Retina (tissue), 1 donor: ENCODE data around the gene FRMD4B.
"Not testable (repeated sequence)": the region's sequence is repeated elsewhere in the genome, so short reads cannot be mapped to it uniquely, and the experiment has no call there.

ENCODE experiments used
- DNase-seq: peaks from one replicate; pipeline ENCODE4 v3.0.0-alpha.2; 2016

The FRMD4B gene

GRCh38 chr3:69359339-69359893, 26.5 kb downstream of the FRMD4B start:
- DNase-seq = no peak

DNA sequence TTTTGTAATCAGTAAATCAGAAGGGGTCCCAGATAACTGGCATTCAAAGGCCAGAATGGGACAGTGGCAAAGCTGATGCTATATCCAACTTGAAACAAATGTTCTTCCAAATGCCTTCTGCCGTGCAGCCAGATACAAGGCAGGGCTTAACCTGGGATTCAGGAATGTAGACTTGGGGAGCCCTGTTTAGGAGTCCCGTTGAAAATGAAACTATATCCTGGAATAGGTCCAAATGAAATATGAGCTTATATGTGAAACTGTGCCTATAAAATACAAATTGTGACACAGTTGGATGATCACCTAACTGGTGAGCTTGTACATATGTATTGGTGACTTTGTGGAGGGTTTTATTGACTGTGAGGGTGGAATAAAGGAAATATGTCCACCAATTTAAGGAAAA, 28.7 kb downstream of the FRMD4B start:
- no peak for DNase-seq

DNA sequence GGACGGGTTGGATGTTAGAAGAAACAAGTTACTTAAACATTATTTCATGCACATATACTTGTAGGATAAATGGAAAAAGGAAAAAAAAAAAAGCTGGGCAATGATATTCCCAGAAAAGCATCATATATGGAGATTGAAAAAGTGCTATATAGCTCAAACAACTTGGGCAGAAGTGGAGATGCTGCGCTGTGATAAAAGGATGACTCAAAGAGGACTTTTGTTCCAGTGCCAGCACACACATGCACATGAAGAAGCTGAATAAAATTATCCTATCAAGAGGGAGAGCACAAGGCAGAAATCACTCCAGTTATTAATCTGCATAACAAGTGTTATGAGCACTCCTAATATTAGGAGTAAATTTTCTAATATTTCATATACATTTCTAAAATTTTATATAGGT, 30.9 kb downstream of the FRMD4B start:
- DNase-seq = no peak

DNA sequence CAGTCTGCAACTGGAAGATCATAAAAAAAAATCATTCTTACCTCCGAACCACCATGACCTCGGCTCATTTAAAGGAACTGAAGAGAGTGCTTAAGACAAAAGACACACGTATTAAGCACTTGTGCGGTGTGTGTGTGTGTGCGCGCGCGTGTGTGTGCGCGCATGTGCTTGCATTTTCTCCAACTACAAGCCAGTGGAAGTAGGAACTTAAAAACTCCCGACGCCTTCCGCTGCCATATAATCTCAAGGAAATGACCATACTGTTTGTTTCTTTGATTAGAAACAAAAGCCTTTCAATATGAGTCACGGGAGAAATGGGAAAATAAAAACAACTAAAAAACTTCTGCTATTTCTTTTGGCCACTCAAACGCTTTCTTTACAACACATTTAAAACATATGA, 32.4 kb downstream of the FRMD4B start:
- no peak for DNase-seq

- no peak for DNase-seq
Measured at GRCh38 chr3:69353088-69353478, 32.8 kb downstream of the FRMD4B start.

GRCh38 chr3:69352305-69353087, 33.4 kb downstream of the FRMD4B start:
- DNase-seq = no peak

GRCh38 chr3:69343875-69344274, 42.0 kb downstream of the FRMD4B start:
- DNase-seq = no peak

DNA sequence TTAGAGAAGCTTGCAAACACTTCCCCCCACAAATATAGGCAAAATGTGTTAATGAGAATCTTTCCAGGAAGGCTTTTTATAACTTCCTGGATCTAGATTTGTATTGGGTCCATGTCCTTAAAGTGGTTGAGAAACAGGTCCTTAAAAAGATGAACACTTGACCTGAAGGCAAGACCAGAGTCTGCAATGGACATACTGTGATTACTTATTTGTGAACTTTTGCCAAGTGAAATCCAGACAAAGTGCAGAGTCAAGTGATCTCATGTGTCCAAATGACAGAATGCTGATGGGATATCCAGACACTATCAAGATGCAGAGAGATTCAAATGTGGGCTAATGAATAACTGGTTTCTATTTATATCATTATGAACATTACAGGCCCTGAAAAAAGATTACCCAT, 43.8 kb downstream of the FRMD4B start:
- DNase-seq = no peak

DNA sequence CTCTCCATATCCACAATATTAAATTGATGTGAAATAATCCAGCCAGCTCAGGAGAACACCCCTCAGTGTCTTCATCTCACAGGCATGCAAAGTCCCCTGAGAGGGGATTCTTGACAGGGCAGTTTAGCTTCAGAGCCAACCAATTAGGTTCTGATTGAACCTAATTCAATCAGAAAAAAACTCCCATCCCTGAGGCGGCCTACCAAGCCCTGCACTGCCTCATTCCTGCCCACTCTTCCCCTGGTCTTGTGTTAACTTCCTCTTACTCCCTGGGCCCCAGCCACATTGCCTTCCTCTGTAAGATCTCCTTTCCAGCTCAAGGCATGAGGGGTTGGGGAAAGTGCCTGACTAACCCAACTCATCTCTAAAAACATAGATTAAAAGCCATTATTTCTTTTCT, 46.1 kb downstream of the FRMD4B start:
- DNase-seq = no peak

DNA sequence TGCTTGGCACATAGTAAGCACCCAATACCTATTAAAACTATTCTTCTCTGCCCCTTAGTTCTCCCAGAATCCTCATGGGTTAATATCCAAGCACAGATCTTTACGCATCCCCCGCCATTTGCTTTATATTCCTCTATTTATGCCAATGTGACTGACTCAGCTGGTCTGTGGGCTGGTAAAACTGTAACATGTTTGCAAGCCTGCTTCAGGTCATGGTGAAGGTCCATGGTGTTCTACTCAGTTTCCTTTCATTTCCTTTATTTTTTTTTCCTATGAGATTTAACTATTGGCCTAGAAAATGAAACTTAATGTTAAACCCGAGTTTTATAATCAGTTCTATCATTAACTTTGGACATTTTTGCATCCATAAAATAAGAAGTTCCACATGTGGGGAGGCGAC, 47.0 kb downstream of the FRMD4B start:
- no peak for DNase-seq

- DNase-seq = no peak
Measured at GRCh38 chr3:69332934-69333333, 53.0 kb downstream of the FRMD4B start.

DNA sequence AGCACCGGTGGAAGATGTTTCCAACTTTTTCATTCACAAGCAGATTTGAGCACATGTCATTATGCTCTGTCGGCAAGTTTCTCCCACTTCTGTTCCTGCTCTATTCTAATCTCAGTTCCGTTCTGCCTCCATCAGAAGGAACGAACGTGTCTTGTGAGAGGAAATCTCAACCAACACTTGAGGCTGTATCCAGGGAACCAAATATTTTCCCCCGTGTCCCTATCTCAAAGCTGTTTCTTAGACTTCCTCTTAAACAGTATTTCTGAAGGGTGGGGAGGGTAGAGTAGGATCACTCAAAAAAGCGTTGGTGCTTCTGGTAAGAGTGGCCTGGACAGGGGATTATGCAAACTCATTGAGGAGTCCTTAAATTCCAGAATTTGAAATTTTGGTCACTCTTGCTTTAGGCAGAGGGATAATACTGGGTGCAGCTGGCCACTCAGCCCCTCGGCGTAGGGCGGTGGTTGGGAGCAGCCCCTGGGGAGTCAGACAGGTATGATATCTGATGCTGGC, 54.9 kb downstream of the FRMD4B start:
- DNase-seq = no peak

GRCh38 chr3:69329892-69330291, 56.0 kb downstream of the FRMD4B start:
- no peak for DNase-seq

DNA sequence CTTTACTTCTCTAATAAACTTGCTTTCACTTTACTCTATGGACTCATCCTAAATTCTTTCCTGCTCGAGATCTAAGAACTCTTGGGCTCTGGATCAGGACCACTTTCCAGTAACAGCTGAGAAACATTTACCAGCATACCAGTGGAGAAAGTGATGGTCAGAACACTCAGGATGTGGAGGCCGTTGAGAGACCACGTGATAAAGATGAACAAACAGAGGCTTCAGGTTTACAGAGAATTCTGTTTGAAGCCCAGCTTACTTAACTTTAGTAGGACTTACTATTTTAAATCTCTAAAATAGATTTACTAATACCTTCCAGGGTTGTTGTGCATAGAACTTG, 57.0 kb downstream of the FRMD4B start:
- no peak for DNase-seq

- DNase-seq = no peak
Measured at GRCh38 chr3:69328103-69328962, 57.6 kb downstream of the FRMD4B start.

- no peak for DNase-seq
Measured at GRCh38 chr3:69326855-69327300, 59.0 kb downstream of the FRMD4B start.

DNA sequence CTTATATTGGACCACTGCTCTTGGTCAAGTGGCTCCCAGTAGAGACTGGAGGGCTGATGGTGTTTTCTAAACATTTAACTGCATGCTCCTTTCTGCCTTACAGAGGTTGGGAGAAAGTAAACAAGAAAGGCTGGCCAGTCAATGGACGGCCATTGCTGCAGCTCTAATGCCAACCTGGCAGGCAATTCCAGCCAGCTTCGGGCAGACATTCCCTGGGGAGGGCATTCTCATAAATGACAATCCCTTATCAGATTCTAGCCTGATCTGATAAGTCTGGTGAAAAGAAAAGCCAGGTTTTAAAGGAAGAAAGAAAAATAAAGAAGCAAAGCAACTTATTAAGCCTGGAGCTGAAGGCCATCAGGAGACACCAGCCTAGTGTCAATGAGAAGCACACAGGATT, 60.7 kb downstream of the FRMD4B start:
- DNase-seq = no peak

DNA sequence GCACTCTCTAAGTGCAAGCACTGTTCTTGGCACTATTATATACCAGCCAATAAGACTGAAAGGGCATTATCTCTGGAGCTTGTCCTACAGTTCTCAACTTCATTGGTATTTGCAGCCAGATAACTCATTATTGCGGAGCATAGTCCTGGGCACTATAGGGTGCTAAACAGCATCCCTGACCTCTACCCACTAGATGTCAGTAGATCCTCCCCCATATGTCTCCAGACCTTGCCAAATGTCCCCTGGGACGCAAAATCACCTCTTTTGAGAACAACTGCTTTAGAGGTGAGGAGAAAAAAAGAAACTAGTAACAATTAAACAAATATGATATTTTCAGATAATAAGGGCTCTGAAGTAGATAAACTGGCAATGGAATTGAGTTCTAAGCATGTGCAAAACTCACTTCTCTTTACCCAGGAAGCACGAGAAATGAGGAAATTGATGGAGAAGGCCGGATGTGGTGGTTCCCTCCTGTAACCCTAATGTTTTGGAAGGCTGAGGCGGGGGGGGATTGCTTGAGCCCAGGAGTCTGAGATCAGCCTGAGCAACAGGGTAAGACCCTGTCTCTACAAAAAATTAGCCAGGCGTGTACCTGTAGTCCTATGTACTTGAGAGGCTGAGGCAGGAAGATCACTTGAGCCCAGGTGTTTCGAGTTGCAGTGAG, 61.4 kb downstream of the FRMD4B start:
- DNase-seq = no peak

DNA sequence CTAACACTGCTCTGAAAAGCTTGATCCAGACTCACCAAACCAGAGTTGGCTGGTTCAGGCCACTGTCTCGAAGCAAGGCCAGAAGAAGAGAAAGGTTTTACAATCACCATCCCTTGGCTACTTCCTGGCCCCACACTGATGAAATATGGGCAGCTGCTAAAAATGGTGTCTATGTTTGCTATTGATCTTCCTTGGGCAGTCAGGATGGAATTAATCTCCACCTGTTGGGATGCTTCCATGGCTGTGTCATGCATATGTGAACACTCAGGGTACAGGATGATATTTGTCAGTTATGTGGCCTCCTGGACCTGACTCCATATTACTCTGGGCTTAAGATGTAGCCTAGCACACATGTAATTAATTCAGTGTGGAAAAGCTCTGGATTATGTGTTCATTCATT, 61.9 kb downstream of the FRMD4B start:
- DNase-seq = no peak

DNA sequence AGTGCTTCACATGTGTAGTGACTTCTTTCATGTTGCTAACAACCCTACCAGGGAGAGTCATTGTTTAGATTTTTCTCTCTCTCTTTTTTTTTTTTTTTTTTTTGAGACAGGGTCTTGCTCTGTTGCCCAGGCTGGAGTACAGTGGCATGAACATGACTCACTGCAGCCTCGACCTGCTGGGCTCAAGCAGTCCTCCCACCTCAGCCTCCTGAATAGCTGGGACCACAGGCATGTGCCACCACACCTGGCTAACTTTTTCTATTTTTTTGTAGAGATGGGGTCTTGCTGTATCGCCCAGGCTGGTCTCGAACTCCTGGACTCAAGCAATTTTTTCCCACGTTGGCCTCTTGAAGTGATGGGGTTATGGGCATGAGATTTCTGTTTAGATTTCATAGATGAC, 63.4 kb downstream of the FRMD4B start:
- DNase-seq = not testable (repeated sequence)

DNA sequence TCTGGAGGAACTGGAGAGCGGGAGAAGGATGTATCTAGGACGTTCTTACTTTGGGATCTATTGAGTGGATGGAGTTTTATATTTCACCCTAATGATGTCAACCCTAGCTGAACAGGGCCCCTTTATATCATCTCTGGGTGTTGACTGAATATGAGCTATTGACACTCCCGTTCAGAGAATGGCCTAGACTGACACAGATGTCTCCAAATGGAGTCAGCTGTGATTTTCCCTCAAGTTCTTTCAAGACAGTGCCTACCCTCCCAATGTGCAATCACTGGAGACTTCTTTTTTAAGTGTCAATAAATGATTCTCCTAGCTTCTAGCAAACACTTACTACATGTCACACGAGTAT, 63.8 kb downstream of the FRMD4B start:
- no peak for DNase-seq

- DNase-seq = no peak
Measured at GRCh38 chr3:69321301-69322157, 64.4 kb downstream of the FRMD4B start.
